ENCODE results near the gene ACTR1A.
"Not testable (repeated sequence)": the region's sequence is repeated elsewhere in the genome, so short reads cannot be mapped to it uniquely, and the experiment has no call there.

ACTR1A gene

GRCh38 chr10:102480396-102480795 lies 22.1 kb downstream of the ACTR1A start:
- DNase-seq = no peak

GRCh38 chr10:102479651-102480050 lies 22.9 kb downstream of the ACTR1A start:
- no peak for DNase-seq

- DNase-seq = no peak
Observed at GRCh38 chr10:102476466-102477141, 25.9 kb downstream of the ACTR1A start.

GRCh38 chr10:102475451-102476040 lies 27.0 kb downstream of the ACTR1A start:
- no peak for DNase-seq

GRCh38 chr10:102473445-102474331 lies 28.8 kb downstream of the ACTR1A start:
- no peak for DNase-seq

- DNase-seq = no peak
Observed at GRCh38 chr10:102470579-102471546, 31.6 kb downstream of the ACTR1A start.

GRCh38 chr10:102468683-102469082 lies 33.8 kb downstream of the ACTR1A start:
- DNase-seq = no peak

GRCh38 chr10:102467971-102468438 lies 34.5 kb downstream of the ACTR1A start:
- DNase-seq = no peak

GRCh38 chr10:102467318-102467717 lies 35.2 kb downstream of the ACTR1A start:
- DNase-seq = no peak

- no peak for DNase-seq
Observed at GRCh38 chr10:102465466-102465865, 37.0 kb downstream of the ACTR1A start.

GRCh38 chr10:102463983-102464382 lies 38.5 kb downstream of the ACTR1A start:
- no peak for DNase-seq

GRCh38 chr10:102462512-102463054 lies 39.9 kb downstream of the ACTR1A start:
- DNase-seq = no peak

- DNase-seq = peak; percentile 96
Observed at GRCh38 chr10:102461187-102462054, 41.1 kb downstream of the ACTR1A start.

- DNase-seq = no peak
Observed at GRCh38 chr10:102460836-102461186, 41.7 kb downstream of the ACTR1A start.

- DNase-seq = no peak
Observed at GRCh38 chr10:102458656-102459055, 43.9 kb downstream of the ACTR1A start.

GRCh38 chr10:102457591-102458150 lies 44.8 kb downstream of the ACTR1A start:
- no peak for DNase-seq

GRCh38 chr10:102455893-102456471 lies 46.5 kb downstream of the ACTR1A start:
- no peak for DNase-seq

GRCh38 chr10:102454662-102455487 lies 47.6 kb downstream of the ACTR1A start:
- DNase-seq = not testable (repeated sequence)

GRCh38 chr10:102453502-102453901 lies 49.0 kb downstream of the ACTR1A start:
- no peak for DNase-seq
